OCI-M1 (cell line): ENCODE results near the gene KCTD15.
"Not testable (repeated sequence)": the region's sequence is repeated elsewhere in the genome, so short reads cannot be mapped to it uniquely, and the experiment has no call there.

Experiments used
- DNase-seq: peaks from one replicate; lab custom pipeline; 2025; lab: John Stamatoyannopoulos, UW

The KCTD15 gene

DNA sequence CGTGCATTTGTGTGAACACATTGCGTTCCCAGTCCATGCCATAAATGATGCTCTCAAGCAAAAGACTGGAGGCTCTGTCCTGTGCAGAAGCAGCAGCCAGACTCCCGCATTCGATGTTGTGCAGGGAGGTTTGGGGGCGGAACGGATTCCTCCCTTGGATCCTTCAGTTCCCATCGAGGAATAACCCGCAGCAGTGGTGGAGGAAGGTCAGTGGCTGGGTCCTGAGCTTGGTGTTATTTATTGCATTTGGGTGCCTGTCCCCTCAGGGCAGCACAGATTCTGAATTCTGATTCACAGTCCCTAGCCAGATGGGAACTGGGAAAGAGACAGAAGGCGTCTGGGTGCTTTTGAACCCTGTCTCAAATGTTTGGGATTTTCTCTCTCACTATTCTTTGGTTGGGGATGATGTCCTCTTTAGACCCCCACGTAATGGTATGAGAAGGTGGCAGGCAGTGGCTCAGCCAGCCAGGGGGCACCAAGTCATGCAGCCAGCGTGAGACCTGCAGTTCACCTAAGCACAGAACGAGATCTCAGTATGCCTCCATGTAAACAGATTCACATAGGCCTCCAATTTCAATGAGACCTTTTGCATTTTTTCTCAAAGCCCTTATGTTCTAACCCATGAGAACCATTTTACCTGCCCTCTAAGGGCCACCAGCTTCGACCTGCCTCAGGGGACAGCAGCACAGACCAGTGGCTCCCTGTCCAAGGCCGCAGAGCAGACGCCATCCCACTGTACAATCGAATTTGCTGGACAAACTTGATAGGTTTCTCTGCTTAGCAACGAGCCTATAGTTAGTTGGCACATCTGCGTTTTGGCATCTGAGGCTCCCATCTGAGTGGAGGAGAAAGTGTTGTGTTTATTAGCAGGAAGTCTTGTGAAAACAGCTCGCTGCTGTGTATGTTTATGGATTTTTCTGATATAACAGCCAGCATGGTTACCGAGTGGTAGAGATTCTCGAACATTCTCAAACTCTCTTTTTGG is 17.8 kb downstream of the KCTD15 start:
- no peak for DNase-seq

DNA sequence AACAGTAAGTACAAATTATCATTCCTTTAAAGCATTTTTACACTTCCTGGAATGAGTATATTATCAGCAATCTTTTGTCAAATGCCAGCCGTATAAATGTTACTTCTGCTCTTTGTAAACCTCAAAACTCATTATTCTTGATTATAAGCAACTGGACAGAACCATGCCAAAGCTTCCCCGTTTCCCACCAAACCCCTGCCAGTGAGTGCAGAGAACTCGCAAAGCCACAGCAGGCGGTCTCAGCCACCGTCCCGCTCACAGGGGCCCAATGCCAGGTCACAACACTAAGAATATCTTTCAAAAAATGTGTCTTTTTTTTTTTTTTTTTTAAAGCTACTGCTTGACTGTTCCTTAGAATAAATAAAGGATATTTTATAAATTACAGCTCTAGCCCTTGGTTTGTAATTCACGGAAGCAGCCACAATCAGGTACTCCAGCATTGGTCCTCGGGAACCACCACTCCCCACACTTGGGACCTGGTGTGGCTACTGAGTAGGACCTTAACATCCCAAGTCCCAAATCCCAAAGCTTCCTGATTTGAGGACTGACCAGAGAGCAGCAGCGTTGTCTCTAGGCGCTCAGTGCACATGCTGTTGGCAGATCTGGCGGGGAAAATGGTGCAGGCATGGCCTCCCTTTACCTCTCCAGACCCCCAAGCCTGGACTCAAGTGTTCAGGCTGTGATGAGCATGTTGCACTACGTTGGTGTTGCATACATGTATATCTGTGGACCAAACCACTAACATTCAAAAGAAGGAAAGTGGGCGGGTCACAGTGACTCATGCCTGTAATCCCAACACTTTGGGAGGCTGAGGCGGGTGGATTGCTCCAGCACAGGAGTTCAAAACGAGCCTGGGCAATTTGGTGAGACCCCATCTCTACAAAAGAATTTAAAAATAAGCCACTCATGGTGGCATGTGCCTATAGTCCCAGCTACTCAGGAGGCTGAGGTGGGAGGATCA is 19.0 kb downstream of the KCTD15 start:
- DNase-seq = peak; percentile 35

DNA sequence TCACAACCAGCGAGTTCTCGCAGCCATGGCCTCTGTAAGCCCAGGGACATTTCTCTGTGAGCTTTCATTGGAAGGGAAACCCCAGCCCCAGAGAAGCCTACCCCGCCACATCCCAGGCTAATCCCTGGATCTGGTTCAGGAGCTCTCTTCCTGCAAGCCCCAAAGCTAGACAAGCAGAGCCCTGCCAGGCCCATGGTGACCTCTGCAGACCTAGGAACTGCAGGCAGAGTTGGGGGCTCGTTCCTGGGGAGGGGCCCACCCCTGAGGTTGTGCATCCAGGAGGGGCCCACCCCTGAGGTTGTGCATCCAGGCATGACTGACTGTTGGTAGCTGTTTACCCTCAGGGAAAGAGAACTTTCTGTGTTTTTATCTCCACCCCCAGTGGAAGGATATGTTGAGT is 21.7 kb downstream of the KCTD15 start:
- DNase-seq = no peak

DNA sequence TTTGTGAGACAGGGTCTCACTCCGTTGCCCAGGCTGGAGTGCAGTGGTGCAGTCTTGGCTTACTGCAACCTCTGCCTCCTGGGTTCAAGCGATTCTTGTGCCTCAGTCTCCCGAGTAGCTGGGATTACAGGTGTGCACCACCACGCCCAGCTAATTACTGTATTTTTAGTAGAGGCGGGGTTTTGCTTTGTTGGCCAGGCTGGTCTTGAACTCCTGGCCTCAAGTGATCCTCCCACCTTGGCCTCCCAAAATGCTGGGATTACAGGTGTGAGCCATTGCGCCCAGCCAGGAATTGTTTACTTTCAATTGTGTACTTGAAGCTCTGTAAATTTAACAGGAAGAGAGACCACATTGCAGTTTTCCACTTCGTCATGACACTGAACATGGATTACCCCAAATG is 22.4 kb downstream of the KCTD15 start:
- DNase-seq = not testable (repeated sequence)

DNA sequence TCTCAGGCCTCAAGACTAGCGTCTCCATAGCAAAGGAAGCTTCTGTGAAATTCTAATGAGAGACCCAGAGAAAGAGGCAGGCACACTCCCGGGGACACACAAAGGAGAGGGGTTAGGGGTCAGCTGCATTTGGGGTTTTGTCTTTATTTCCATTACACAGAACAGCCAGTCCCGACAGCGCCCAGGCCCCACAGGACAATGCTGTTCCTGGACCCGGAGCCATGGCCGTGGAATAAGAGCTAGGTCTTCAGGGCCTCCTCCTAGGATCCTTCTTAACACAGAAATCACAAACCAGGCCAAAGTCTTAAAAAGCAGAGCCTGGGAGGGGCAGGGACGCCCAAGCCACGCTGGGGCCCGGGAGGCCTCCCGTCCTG is 22.8 kb downstream of the KCTD15 start:
- DNase-seq = no peak

DNA sequence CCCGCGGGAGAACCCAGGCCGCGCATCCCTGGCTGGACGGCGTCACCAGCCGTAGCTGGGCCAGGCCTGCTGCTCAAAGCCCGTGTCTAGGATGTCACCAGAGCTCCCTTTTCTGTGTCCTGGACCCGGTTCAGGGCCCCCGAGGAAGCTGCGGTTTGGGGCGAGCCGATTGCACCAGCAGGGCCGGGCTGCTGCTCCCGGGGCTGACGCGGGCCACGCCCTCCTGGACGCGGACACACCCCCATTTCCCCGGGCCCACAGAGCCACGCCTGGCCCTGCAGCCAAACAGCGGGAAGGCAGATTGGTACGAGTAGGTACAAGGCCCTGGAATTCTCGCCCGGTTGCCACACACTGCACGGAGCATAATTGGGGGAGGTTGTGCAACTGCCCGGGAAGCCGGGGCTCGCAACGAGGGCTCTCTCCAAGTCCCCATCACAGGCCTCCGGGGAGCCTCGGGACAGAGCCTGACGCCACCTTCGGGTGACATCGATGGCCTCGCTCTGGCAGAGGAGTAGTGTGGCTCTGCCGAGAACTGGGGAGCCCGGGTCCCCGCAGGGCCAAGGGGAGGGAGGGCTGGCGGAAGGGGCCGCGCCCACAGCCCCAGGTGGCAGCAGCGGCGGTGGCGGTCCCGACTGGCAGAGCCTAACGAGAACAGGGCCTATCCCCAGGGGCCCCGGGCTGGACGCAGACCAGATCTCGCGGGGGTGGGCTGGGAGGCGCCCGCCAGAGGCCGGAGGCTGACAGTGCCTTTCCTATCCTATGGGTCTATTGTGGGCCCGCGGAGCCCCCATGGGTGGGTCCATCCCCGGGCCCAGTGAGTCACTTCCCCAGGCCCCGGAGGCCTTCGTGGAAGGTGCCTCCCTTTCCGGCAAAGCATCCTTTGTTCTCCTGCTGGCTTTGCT is 23.5 kb downstream of the KCTD15 start:
- DNase-seq = peak; percentile 88

DNA sequence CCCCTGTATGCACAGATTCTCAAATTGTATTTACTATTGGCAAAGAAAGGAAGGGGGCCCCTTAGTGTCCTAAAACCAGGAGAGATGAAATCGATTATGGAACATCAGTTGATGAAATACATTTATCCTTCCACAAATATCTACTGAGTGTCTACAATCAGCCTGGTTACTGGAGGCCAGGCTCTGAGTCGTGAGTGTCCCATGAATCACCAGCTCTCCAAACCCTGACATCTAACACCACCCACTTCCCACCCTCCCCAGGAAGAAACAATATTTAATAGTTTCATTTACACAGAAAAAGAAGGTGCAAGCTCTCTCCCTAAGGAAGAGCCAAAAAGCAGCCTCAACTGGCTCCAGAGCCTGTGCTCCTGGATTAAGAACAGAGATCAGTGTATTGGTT is 25.2 kb downstream of the KCTD15 start:
- no peak for DNase-seq

DNA sequence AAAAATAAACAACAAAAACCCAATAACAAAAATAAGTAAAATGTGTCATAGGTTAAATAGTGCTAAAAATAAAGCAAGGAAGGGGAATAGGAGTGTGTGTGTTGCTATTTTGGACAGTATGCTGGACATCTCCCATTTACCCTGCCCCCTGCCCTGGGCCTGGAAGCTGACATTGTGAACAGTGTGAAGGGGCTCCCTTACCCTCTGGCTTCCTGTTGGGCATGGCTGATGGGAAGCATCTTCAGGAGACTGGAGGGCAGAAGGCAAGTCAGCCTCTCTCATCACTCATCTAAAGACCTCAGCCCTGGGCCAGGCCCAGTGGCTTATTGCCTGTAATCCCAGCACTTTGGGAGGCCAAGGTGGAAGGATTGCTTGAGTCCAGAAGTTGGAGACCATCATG is 26.7 kb downstream of the KCTD15 start:
- no peak for DNase-seq

DNA sequence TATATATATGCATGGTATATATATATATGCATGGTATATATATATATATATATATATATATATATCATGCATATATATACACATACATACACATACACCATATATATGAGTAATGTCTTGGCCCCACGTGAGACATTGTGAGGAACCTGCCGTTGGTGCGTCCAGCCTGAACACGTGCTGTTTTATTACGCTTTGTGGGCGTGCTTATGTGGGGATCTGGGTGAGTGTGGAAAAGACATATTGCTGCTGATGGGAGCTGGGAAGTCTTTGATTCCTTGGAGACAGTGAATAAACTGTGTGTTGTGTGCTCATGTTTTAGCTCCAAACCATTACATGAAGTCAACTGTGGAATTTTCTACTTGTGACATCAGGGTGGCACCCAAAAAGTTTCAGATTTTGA is 28.9 kb downstream of the KCTD15 start:
- no peak for DNase-seq

DNA sequence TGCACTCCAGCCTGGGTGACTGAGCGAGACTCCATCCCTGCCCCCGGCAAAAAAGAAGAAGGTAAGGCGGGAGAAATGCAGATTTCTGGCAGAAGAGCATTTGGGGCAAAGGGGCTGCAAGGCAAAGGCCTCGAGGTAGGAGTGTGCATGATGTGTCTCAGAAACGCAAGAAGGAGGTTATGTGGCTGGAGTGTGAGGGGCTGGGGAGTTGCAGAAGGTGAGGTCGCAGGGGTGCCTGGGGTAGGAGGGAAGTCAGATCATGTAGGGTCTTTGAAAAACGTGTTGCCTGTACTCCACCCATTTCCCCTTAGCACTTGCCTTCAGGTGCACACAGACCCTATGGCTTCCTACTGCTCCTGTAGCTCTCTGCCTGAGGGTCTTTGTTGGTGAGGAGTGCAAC is 29.9 kb downstream of the KCTD15 start:
- no peak for DNase-seq

DNA sequence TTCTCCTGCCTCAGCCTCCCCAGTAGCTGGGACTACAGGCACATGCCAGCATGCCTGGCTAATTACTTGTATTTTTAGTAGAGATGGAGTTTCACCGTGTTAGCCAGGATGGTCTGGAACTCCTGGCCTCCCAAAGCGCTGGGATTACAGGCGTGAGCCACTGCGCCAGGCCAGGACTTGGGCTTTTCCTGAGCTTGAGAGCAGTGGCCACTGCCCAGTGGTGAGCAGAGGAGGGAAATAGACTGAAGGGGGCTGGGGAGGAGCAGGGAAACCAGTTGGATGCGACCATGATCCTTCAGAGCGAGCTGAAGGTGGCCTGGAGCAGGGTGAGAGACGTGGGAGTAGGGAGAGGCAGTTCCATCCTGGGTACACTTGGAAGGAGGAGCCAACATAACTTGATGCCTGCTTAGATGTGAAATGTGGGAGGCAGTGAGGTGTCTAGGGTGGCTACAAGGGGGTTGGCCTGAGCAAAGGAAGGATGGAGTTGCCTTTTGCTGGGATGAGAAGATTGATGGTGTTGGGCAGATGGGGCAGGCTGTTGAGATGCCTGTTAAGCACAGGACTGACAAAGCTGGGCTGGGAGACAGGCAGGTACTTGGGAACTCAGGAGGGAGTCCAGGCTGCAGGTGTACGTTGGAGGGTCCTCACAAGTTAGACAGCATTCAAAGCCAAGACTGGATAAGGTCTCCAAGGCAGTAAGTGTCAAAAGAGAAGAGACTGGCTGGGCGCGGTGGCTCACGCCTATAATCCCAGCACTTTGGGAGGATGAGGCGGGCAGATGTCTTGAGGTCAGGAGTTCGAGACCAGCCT is 31.8 kb downstream of the KCTD15 start:
- no peak for DNase-seq

DNA sequence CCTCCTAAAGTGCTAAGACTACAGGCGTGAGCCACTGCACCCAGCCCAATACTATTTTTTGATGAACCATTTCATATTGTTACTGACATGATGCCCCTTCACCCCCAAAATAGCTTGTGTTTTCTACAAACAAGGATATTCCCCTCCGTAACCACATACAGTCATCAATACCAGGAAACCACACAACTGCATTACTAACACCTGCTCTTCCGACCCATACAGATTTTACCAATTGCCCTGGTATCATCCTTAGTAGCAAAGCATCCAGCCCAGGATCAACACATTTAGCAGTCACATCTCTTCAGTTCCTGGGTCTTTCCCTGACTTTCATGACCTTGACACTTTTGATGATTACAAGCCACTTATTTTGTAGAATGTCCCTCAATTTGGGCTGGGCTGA is 33.6 kb downstream of the KCTD15 start:
- no peak for DNase-seq

DNA sequence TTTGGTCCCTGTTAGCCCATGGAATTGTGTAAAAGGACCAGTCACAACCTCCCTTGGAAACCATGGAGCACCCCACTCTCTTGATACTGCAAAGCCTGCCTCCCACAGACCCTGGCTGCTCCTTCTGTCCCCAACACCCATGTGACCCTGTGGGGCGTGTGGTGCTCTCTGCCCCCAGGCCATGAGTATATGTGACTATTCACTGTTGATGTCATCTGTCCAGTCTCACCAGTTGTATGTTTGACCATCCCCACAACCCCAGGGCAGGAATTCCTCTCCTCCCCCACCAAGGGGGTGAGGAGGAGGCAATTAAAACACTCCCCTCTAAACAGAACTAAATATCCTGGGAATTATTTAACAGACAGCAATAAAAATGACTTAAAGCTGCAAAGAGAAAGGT is 35.2 kb downstream of the KCTD15 start:
- DNase-seq = no peak

DNA sequence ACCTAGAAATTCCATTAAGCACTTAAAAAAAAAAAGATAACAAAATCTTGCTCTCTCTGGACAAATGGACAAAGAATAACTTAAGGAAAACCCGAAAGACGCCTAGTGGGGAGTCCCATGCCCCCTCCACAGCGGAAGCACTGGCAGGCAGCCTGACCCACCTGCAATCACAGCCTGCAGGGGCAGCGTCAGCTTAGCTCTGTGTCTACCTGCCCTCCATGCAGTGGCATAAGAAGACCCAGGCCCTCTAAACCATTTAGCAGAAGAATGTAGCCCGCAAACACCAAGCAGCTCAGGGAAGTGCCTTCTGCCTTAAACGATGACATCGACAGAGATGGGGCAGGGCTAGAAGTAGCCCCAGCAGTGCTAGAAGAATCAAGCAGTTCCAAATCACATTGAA is 36.0 kb downstream of the KCTD15 start:
- DNase-seq = no peak

DNA sequence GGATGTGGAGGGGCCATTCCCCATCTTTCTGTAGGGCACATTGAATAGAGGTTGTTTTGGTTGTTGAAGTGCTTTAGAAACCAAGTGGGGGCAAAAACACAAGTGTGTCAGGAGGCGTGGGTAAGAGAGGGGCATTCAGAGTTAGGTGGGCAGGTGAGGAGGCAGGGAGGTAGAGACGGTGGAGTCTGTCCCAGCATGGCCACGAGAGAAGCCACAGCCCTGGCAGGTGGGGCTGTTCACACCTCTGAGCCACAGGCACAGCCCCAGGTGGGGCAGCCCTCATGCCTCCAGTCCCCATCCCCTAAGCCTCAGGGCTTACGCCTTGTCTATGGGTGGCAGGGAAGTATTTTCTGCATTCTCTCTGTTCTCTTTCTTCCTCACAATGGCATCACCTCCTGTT is 43.7 kb downstream of the KCTD15 start:
- no peak for DNase-seq

DNA sequence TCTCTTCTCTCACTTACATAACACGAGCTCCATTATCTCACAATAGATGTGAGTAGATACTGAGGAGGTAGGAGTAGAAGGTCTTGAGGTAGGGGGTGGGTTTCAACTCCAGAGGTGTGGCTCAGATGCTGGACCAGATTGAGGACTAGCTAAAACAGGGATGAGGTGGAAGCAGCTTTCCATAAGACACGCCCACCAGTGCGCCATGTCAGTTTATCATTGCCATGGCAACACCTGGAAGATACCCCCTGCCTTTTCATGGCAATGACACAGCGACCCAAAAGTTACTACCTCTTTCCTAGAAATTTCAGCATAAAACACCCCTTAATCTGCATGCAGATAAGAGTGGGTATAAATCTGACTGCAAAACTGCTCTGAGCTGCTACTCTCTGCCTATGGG is 44.1 kb downstream of the KCTD15 start:
- peak; percentile 4 for DNase-seq

DNA sequence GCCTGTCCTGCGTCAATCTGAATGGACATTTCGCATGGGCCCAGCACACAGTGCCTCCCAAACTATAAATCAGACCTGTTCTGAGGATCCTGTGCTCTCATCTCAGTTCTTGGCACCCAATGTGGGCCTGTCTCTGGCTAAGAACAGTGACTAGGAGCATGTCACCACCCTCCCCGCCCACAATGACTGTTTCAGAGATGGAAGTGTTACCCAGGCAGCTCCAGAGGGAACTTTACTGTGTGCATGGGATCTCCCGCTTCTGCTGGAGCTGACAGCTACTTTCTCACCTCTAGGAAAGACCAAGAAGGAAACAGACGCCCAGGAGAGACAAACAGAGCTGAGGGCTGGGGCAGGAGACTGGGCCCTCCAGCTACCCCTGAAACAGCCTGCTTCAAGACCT is 45.0 kb downstream of the KCTD15 start:
- DNase-seq = no peak

DNA sequence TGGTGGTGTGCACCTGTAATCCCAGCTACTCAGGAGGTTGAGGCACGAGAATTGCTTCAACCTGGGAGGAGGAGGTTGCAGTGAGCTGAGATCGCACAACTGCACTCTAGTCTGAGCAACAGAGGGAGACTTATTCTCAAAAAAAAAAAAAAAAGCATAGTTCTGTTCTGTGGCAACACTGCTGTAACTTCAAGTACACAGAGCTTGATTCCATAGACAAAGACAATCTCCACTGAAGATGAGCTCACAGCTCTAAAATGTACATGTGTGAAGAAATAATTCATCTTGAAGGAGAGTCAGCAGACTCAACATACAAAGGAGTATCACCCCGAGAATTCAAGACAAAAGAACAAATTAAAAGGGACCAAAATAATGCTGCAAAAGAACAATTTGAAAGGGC is 47.8 kb downstream of the KCTD15 start:
- no peak for DNase-seq

DNA sequence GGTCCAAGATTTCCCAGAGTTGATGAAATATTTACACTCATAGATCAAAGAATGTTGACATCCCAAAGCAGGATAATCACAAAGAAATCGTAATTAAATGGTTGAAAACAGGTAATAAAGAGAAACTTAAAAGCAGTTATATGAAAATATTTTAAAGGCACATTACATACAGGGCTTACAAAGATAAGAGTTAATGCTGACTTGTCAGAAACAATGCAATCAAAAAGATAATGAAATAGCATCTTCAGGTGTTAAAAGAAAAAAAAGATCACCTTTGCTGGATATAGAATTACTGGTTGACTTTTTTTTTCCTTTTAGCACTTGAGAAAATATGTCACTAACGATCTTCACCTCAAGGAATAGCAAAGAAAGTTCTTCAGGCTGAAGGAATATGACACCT is 48.8 kb downstream of the KCTD15 start:
- DNase-seq = no peak

DNA sequence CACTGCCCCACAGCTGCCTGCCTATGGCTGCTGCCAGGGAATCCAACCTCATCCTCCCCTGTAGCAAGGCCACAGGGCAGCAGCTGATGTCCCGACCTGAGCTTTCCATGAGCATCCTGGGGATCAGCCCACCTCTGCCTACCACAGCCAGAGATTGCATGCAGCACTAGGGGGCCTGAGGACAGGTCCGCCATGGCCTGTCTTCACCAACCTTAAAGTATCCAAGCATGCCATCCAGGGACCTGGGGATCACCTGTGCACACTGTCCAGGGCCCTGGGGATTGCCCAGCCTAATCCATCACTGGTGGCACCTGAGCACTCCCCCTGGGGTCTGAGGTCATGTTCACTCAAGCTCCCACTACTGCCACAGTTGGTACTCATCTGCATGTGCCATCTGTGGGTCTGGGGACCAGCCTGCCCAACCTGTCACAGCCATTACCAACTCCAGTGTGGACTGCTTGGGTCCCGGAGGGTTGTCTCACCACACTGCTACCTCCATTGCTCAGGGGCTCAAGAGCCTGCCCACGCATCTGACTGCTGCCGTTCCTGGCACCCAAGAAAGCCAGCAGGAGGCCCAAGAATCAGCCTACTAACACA is 53.0 kb downstream of the KCTD15 start:
- no peak for DNase-seq

DNA sequence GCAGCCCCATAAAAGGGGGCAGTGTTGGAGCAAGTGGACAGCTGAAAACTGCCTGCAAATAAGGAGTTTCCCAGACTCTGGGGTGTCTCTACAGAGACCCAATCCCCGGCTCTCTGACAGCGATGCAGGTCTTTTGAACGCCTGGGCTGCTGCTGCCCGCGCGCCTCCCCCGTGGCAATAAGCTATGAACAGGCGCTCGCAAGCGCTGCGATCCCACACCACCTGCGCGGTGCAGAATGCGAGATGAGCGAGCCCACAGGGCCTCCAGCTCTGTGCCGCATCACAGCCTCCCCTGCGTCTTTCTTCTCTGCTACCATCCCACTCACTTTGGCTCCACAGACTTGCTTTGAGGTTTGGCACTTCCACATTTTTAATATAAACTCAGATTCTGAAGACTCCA is 62.3 kb downstream of the KCTD15 start:
- no peak for DNase-seq
